ENCODE measurements around the gene NUB1.

Gene NUB1

DNA sequence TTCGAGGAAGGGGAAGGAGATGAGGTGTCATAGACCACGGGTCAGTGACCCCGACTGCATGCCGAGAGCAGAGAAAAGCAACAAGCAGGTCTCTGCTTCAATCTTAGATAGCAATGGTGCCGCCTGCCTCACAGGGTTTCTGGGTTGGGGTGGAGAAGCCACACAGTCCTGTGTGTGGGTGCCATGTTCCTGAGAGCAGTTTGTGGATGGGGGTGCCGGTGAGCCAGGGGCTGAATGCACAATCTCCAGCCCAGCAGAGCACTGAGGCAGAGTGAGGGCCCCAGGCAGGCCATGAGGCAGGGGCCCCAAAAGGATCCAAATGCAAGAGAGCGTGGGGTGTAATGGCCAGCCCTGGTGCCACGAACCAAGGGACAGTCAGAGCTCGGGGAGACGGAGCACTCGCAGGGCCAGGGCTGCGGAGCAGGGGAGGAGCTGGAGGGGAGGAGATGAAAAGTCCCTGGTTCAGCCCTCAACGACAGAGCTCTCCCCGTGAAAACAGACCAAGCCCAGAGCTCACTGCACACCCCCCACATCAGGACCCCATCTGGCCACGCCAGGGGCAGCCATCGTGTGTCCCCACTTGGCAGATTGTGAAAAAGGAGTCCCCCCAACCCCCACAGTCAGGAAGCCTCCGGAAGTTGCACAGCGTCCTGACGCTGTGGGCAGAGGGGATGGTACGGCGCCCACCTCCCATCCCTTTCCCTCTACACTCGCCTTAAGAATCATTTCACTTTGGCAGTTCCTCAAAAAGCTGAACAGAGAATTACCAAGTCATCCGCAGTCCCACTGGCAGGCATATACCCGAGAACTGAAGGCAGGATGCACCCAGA lies 48.4 kb downstream of the NUB1 start:
- no peak for DNase-seq

- DNase-seq: peak; percentile 58
These were observed 49.2 kb downstream of the NUB1 start for GRCh38 chr7:151390598-151391357.

- DNase-seq: no peak
These were observed 49.7 kb downstream of the NUB1 start for GRCh38 chr7:151391358-151391730.

DNA sequence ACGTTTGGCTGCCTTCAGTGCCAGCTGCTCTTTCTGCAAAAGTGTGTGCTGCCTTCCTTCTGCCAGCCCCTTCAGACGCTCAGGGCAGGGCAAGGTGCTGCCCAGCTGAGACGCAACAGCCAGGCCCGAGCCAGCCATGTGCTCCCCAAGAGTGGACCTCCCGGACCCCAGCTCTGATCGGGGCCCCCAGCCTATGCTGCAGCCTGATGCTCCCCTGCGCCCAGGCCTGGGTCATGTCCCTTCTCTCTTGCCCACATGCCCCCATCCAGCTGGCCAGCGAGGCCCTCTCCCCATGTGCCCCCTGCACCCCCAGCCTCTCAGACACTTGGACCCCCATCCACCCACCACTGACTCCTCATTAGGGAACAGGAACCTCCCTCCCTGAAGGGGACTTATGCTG lies 50.4 kb downstream of the NUB1 start:
- no peak for DNase-seq

- DNase-seq: no peak
These were observed 50.8 kb downstream of the NUB1 start for GRCh38 chr7:151392426-151392825.

DNA sequence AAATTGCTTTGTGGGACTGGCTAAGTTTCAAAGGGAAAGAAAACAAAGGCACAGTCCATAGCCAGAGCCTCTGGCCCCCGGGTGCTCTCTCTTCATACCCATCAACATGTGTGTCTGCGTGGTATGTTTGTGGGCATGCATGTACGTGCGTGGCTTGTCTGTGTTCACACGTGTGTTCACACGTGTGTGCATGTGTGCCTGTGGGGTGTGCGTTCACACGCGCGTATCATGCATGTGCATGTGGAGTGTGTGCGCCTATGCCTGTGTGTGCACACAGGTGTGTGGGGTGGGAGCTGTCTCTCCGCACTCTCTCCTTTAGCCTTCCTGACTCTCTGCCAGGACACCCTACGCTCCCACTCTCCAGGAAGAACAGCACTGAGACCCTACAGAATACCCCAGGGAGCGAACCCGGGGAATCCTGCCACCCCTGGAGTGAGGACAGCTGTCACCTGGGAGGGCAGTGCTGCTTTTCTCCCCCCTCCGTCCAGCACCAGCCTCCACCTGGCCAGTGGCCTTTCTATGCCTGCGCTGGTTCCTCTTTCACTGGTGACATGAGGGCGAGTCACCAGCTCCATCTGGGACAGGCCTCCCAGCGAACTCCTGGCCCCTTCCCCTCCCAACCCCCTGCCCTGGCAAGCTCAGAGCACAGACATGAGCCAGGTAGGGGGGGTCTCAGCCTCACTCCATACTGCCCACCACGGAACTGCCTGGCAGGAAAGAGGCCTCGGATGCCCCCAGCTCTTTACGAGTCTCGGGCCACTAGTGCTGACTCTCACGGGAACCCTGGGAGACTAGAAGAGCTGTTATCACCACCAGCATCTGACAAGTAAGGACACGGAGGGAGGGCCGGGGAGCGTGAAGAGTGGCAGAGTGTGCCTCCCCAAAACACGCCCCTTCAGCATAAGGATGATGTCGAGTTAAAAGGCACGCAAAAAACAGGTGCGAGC lies 51.7 kb downstream of the NUB1 start:
- peak; percentile 53 for DNase-seq

GRCh38 chr7:151394076-151395035 lies 52.7 kb downstream of the NUB1 start:
- DNase-seq: no peak

DNA sequence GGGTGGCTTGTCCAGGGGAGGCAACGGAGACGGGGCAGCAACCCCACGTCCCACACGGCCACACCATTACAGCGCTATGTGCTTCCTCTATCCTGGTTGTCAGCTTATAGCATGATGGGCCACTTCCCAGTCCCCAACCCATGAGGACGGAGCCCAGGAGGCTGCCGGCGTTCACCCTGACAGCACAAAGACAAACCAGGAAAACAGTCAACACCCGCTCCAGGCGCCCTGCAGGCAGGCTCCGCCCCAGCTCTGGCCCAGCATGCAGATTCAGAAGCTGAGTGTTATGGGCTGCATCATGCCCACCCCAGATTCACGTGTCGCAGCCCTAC lies 53.4 kb downstream of the NUB1 start:
- DNase-seq: no peak

DNA sequence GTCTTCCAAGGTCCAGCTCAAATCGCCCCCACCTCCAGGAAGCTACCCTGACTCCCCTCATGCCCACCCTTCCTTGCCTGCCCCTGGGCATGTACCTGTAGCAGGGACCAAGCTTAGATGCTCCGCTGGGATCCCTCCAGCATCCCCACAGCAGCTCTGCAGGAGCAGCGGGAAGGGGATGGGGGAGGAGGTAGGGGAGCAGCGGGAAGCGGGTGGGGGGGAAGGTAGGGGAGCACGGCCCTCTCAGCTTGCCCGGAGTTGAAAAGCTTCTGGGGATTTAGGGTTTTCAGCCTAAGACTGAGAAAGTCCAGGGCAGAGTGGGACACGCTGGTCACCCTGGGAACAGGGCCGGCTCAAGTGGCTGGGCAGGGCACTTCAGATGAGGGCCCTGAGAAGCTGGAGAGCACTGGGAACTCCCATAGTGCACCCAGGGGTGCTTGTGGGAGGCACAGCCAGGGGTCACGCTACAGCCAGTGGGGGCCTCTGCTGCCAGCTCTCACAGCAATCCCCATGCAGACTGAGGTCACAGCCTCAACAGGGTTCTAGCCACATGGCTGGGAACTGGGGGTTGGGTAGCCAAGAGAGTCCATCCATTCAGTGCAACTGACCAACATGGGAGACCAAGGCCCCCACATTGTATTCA lies 54.8 kb downstream of the NUB1 start:
- no peak for DNase-seq

DNA sequence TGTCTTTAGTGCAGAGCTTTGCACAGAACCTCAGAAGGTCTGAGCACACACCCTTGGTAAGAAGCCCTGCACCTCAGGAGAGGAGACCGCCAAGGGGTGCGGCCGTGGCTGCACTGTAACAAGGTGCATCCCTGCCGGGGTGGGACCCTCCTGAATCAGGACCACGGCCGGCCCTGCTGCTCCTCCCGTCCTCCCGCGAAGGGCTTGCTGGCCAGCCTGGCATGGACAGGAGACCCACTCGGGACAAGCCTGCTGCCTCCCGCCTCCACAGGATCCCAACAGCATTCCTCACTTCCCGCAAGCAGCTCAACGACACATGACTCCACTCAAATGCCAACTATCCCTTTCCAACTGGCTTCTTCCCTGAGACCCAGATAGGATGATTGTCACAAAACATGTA lies 55.4 kb downstream of the NUB1 start:
- DNase-seq: no peak

DNA sequence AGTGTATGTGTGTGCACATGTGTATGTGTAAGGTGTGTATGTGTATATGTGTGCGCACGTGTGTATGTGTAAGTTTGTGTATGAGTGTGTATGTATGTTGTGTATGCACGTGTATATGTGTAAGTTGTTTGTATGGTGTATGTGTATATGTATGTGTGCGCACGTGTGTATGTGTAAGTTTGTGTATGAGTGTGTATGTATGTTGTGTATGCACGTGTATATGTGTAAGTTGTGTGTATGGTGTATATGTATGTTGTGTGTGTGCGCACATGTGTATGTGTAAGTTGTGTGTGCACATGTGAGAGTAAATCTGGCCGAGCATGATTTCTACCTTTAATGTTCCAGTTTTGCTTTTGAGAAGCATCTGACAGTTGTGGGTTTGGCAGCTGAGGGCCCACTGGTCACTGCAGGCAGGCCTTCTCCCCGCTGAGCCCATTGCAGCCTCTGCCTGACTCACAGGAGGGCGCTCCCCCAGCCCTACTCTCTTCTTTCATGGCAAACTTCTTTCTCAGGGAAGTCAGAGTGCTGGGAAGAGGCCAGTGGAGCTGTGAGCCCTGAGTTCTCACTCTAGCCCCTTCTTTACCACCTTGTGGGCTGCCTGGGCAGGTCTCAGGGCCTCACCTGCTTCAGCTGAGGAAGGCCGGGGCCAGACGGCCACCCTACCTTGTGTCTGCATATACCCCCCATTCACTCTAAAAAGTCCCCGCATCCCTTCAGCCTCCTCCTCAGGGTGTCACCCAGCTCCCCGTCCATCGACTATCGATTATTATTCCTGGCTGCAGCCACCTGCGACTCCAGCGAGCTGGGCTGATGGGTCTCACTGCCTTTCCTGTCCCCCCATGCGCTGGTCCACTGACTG lies 57.1 kb downstream of the NUB1 start:
- no peak for DNase-seq

DNA sequence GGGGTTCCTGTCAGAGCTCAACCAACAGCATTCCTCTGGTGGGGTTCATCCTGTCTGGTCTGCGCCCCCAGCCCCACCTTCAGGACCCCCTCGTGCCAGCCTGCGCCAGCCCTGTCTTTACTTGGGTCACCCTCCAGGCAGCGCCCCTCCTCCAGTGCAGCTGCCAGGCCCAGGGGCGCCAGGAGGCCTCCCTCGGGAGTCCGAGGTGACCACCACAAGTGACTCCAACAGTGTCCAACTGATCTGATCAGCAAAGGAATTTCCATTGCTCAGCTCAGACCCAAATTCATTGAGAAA lies 57.6 kb downstream of the NUB1 start:
- DNase-seq: no peak

DNA sequence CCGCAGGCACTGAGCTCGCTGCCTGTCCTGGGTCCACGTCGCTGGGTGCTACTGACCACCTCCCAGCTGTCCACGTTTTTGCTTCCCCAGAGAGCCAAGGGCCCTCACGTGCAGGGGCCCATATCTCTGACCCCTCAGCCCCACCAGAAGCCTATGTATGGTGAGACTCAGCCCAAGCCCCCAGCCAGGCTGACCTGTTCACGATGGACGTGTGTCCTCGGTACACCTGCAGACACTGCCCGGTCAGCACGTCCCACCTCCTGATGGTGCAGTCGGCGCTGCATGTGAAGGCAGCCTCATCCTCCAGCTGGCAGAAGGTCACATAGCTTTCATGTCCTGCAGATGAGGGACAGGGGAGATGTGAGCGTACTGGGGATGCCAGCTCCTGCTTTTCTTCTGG lies 58.3 kb downstream of the NUB1 start:
- DNase-seq: no peak

DNA sequence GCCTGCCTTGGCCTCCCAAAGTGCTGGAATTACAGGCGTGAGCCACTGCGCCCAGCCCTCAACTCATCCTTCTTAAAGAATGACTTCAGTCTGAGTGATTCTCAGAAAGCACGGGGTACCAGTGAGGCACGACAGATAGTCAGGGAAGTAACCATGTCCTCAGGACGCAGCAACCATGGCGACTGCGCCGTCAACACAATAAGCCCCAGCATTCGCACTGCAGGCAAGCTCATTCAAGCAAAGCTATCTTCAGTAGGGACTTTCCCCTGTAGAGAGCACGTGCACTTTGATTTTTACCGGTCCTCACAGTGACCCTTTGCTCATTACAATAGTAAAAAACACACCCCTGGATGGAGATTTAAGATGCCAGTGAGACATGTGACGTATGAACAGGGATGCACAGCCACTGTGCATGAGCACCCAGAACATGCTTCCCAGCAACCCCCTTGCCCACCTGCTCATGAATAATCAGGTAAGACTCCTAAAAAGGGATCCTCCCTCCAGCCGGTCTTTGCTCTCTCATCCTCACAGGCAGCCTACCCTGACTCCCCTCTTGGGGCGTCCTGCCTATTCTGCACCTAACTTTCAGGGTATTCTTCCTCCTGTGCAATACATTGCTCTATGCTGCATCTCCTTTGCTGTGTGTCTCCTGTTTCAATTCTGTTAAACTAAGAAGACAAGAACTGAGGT lies 59.2 kb downstream of the NUB1 start:
- DNase-seq: peak; percentile 69

- no peak for DNase-seq
These were observed 60.6 kb downstream of the NUB1 start for GRCh38 chr7:151402029-151402835.

GRCh38 chr7:151403764-151404163 lies 62.2 kb downstream of the NUB1 start:
- DNase-seq: peak; percentile 37

GRCh38 chr7:151404216-151405011 lies 62.8 kb downstream of the NUB1 start:
- DNase-seq: peak; percentile 73

GRCh38 chr7:151405056-151405455 lies 63.4 kb downstream of the NUB1 start:
- DNase-seq: no peak
